Skeletal muscle satellite cell (primary cell): ENCODE measurements around the gene E2F6.

Experiments
- H3K27me3 ChIP-seq: 2 replicates; pipeline ENCODE4 v1.7.0; 2013; ENCODE audit warnings: low read length; ENCODE audit not compliant: control insufficient read depth, insufficient read depth
- H3K36me3 ChIP-seq: 2 replicates; pipeline ENCODE4 v1.7.0; 2013; ENCODE audit warnings: mild to moderate bottlenecking, control low read depth, low read length; ENCODE audit not compliant: insufficient read depth
- H3K4me1 ChIP-seq: 2 replicates; pipeline ENCODE4 v1.7.0; 2013; ENCODE audit warnings: low read length; ENCODE audit not compliant: control insufficient read depth, insufficient read depth
- H3K4me2 ChIP-seq: 2 replicates; pipeline ENCODE4 v1.7.0; 2013; ENCODE audit warnings: mild to moderate bottlenecking, low read length
- H3K4me3 ChIP-seq: 2 replicates; pipeline ENCODE4 v1.7.0; 2013; ENCODE audit warnings: low read length
- H3K9ac ChIP-seq: 2 replicates; pipeline ENCODE4 v1.7.0; 2013; ENCODE audit warnings: mild to moderate bottlenecking, low read depth, low read length, moderate library complexity
- H3K9me3 ChIP-seq: replicated peaks from 2 replicates; pipeline ENCODE4 v1.7.0; 2013; ENCODE audit warnings: mild to moderate bottlenecking, control low read depth, low read length

E2F6 gene

GRCh38 chr2:11398750-11399437 is 67.1 kb downstream of the E2F6 start:
- Histone ChIP-seq H3K9me3 (no peaks in the 10 kb centered on the region), H3K36me3 (no peaks in the 10 kb centered on the region), H3K27me3 (no peaks in the 10 kb centered on the region), H3K4me1 (peaks cover 6% of the 10 kb centered on the region), H3K9ac (no peak overlapping the region), H3K4me2 (peak overlapping the region; percentile 3), H3K4me3 (no peak overlapping the region)

DNA sequence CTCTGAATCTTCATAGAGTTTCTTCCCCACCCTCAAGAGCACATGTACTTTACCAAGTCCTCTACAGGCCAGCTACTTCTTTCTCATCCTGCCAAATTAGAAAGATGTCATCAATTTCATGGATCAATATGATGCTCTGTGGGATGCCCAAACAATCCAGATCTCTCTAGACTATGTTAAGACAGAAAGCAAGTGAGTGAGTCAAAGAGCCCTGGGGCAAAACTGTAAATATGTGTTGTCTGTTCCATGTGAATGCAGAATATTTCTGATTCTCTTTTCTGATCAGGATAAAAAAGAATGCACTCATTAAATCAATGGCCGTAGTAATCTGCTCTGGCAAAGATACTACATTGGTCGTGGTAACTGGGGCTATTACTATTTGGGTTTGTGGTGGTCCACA is 68.4 kb downstream of the E2F6 start:
- Histone ChIP-seq H3K4me1 (peaks cover 10% of the 10 kb centered on the region), H3K9ac (no peak overlapping the region), H3K9me3 (no peaks in the 10 kb centered on the region), H3K27me3 (no peaks in the 10 kb centered on the region), H3K36me3 (no peaks in the 10 kb centered on the region), H3K4me3 (no peak overlapping the region), H3K4me2 (no peak overlapping the region)

- no peaks in the 10 kb centered on the region for H3K36me3 ChIP-seq
- H3K4me1 ChIP-seq, result peaks cover 10% of the 10 kb centered on the region
- H3K27me3 ChIP-seq, result no peaks in the 10 kb centered on the region
- no peaks in the 10 kb centered on the region for H3K9me3 ChIP-seq
- no peak overlapping the region for H3K4me3 ChIP-seq
- no peak overlapping the region for H3K9ac ChIP-seq
- no peak overlapping the region for H3K4me2 ChIP-seq
These were observed 69.2 kb downstream of the E2F6 start for GRCh38 chr2:11396467-11397445.

DNA sequence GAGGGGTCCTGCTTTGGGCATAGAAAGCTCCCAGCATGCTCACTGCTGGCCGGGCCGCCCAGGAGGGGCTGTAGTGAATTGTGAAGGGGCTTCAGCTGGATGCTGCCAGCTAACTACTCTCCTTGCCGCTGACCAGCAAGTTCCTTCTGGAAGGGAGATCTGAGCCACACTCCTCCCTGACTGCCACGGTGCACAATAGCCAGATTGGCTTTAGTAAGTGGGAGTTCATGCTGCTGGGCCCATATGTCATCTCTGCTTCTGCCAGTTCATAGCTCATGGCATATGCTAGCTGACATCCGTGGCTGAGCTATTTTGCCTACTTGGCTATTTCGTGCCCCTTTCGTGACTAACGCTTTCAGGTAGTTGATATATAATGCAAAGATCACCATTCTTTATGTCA is 69.9 kb downstream of the E2F6 start:
- H3K9me3 ChIP-seq, result no peaks in the 10 kb centered on the region
- H3K36me3 ChIP-seq, result no peaks in the 10 kb centered on the region
- no peak overlapping the region for H3K4me2 ChIP-seq
- H3K4me3 ChIP-seq, result no peak overlapping the region
- no peaks in the 10 kb centered on the region for H3K27me3 ChIP-seq
- H3K9ac ChIP-seq, result no peak overlapping the region
- peaks cover 10% of the 10 kb centered on the region for H3K4me1 ChIP-seq

GRCh38 chr2:11395389-11395788 is 70.6 kb downstream of the E2F6 start:
- no peaks in the 10 kb centered on the region for H3K9me3 ChIP-seq
- H3K27me3 ChIP-seq, result no peaks in the 10 kb centered on the region
- H3K9ac ChIP-seq, result no peak overlapping the region
- H3K4me2 ChIP-seq, result no peak overlapping the region
- no peaks in the 10 kb centered on the region for H3K36me3 ChIP-seq
- no peak overlapping the region for H3K4me3 ChIP-seq
- peaks cover 10% of the 10 kb centered on the region for H3K4me1 ChIP-seq
